HL-60 (cell line): Measurements from ENCODE around the gene ITPA.

Experiments
- DNase-seq, 2 experiments: peaks; one replicate each; pipeline ENCODE4 v3.0.0-alpha.2; 2010 to 2020; ENCODE audit warnings: low read depth in 1 of 2, low spot score in 1 of 2
- H3K27ac ChIP-seq: fragments of 250-450 bp; sonication (Bioruptor Pico); replicated peaks from 2 replicates; pipeline ENCODE4 v1.5.1; 2020; ENCODE audit warnings: mild to moderate bottlenecking, moderate library complexity
- H3K27me3 ChIP-seq: fragments of 250-450 bp; sonication (Bioruptor Pico); 2 replicates; pipeline ENCODE4 v1.5.1; 2021; ENCODE audit warnings: mild to moderate bottlenecking, moderate library complexity; ENCODE audit not compliant: insufficient read depth, poor library complexity, severe bottlenecking
- H3K4me3 ChIP-seq: replicated peaks from 2 replicates; pipeline ENCODE4 v1.5.1; 2011; ENCODE audit warnings: mild to moderate bottlenecking, control low read depth, low read length; ENCODE audit not compliant: insufficient read depth
- GABPA ChIP-seq: IDR thresholded peaks from 2 replicates; pipeline ENCODE4 v1.6.1; 2012; ENCODE audit warnings: low read depth
- POLR2AphosphoS5 ChIP-seq: IDR thresholded peaks from 2 replicates; pipeline ENCODE4 v1.6.1; 2012; ENCODE audit warnings: low read depth
- SPI1 ChIP-seq: IDR thresholded peaks from 2 replicates; pipeline ENCODE4 v1.6.1; 2012; ENCODE audit warnings: low read depth, mild to moderate bottlenecking, borderline replicate concordance
- TF ChIP-seq, protein P1 (sequence below): IDR thresholded peaks from one replicate; pipeline ENCODE4 v1.5.1; 2011; ENCODE audit warnings: low read length, control low read depth, inconsistent platforms; ENCODE audit not compliant: insufficient read depth
- TF ChIP-seq, protein P2 (sequence below): IDR thresholded peaks from 2 replicates; pipeline ENCODE4 v1.6.1; 2012; ENCODE audit warnings: low read depth; ENCODE audit not compliant: insufficient replicate concordance

ITPA gene

GRCh38 chr20:3270051-3270450 lies 60.8 kb downstream of the ITPA start:
- TF ChIP-seq, protein P1, sequence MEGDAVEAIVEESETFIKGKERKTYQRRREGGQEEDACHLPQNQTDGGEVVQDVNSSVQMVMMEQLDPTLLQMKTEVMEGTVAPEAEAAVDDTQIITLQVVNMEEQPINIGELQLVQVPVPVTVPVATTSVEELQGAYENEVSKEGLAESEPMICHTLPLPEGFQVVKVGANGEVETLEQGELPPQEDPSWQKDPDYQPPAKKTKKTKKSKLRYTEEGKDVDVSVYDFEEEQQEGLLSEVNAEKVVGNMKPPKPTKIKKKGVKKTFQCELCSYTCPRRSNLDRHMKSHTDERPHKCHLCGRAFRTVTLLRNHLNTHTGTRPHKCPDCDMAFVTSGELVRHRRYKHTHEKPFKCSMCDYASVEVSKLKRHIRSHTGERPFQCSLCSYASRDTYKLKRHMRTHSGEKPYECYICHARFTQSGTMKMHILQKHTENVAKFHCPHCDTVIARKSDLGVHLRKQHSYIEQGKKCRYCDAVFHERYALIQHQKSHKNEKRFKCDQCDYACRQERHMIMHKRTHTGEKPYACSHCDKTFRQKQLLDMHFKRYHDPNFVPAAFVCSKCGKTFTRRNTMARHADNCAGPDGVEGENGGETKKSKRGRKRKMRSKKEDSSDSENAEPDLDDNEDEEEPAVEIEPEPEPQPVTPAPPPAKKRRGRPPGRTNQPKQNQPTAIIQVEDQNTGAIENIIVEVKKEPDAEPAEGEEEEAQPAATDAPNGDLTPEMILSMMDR = no peak
- TF ChIP-seq POLR2AphosphoS5 (no peak), SPI1 (no peak), GABPA (no peak)
- TF ChIP-seq, protein P2, sequence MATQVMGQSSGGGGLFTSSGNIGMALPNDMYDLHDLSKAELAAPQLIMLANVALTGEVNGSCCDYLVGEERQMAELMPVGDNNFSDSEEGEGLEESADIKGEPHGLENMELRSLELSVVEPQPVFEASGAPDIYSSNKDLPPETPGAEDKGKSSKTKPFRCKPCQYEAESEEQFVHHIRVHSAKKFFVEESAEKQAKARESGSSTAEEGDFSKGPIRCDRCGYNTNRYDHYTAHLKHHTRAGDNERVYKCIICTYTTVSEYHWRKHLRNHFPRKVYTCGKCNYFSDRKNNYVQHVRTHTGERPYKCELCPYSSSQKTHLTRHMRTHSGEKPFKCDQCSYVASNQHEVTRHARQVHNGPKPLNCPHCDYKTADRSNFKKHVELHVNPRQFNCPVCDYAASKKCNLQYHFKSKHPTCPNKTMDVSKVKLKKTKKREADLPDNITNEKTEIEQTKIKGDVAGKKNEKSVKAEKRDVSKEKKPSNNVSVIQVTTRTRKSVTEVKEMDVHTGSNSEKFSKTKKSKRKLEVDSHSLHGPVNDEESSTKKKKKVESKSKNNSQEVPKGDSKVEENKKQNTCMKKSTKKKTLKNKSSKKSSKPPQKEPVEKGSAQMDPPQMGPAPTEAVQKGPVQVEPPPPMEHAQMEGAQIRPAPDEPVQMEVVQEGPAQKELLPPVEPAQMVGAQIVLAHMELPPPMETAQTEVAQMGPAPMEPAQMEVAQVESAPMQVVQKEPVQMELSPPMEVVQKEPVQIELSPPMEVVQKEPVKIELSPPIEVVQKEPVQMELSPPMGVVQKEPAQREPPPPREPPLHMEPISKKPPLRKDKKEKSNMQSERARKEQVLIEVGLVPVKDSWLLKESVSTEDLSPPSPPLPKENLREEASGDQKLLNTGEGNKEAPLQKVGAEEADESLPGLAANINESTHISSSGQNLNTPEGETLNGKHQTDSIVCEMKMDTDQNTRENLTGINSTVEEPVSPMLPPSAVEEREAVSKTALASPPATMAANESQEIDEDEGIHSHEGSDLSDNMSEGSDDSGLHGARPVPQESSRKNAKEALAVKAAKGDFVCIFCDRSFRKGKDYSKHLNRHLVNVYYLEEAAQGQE = no peak
- no peak for DNase-seq
- H3K4me3 ChIP-seq = no peak overlapping the region
- H3K27me3 ChIP-seq = no peaks in the 10 kb centered on the region
- no peak overlapping the region for H3K27ac ChIP-seq

DNA sequence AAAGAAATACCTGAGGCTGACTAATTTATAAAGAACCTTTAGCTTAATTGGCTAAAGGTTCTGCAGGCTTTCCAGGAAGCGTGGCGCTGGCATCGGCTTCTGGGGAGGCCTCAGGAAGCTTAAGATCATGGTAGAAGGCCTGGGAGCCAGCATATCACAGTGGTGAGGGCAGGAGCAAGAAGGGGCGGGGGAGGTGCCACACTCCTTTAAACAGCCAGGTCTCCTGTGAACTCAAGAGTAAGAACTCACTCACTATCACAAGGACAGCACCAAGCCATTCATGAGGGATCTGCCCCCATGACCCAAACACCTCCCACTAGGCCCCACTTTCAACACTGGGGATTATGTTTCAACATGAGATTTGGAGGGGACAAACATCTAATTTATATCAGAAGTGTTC lies 64.1 kb downstream of the ITPA start:
- TF ChIP-seq, protein P2 = no peak
- TF ChIP-seq SPI1 (no peak), GABPA (no peak)
- TF ChIP-seq, protein P1 = no peak
- no peak for DNase-seq
- H3K27me3 ChIP-seq = no peaks in the 10 kb centered on the region
- H3K4me3 ChIP-seq = no peak overlapping the region
- H3K27ac ChIP-seq = no peak overlapping the region
